GM18520 (cell line): Measurements from ENCODE around the gene RFK.
A peak's percentile ranks its signal among the peaks of the same experiment; 100 is the strongest.
"Not testable (repeated sequence)": the region's sequence is repeated elsewhere in the genome, so short reads cannot be mapped to it uniquely, and the experiment has no call there.

Experiments
- ATAC-seq: cut with Tn5 transposase; IDR thresholded peaks from one replicate; pipeline ENCODE4 v1.9.1; 2021; ENCODE audit not compliant: unreplicated experiment

RFK gene

DNA sequence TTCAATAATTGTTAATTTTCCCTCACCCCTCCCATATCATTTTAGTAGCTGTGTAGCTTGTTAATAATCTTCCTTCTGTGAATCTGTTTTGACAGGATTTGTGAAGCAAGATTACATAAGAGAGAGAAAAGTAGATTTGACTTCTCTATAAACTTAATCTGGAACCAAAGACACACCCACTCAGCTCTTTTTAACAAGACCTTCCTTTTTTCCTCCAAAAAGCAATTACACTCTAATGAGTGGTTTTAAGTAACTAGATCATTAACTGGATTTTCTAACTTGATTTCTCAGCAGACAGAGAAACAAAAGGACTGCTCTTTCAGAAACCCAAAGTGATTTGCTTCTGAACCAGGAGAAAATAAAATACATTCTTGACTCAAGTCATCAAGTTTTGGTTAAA, 21.9 kb downstream of the RFK start:
- no peak for ATAC-seq

GRCh38 chr9:76371901-76372300, 22.3 kb downstream of the RFK start:
- ATAC-seq, result no peak

DNA sequence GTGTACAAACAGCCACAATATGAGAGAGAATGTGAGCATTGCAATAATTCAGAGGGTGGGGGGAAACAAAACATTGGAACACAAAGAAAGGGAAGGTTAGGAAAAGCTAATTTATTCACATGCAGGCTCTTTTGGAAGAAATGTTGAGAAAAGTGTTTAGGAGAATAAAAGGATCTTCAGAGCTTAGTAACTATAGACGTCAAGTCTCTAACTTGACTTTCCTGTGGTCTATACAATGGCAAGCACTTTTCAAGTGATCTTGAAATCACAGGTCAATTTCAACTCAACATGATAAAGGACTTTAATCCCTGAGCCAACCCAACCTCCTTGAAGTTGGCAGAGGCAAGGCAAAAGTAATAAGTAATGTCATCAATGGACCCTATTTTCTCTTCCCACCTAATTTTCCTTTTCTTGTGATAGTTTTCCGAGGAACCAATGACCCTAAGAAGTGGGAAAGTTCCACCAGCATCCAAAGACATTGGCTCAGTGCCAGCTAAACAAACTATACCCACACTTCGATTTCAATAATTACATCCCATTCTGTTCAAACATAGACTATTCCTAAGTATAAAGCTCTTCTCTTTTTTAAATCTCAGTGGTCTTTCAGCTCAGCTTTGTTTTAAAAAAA, 23.7 kb downstream of the RFK start:
- no peak for ATAC-seq

DNA sequence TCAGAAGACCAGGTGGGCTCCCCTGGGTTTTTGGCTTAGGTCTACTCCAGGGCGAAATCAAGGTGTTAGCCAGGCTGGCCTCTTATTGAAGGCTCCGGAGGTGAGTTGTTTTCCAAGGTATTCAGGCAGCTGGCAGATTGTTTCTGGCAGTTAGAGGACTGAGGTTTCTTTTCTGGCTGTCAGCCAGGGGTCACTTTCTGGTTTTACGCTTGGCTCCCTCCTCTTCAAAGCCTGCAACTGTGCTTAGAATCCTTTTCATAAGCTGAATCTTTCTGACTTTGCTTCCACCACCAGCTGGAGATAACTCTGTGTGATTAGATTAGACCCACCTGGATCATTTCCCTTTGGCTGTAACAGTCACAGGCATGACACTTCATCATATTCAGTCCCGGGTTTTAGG, 24.6 kb downstream of the RFK start:
- ATAC-seq, result no peak

DNA sequence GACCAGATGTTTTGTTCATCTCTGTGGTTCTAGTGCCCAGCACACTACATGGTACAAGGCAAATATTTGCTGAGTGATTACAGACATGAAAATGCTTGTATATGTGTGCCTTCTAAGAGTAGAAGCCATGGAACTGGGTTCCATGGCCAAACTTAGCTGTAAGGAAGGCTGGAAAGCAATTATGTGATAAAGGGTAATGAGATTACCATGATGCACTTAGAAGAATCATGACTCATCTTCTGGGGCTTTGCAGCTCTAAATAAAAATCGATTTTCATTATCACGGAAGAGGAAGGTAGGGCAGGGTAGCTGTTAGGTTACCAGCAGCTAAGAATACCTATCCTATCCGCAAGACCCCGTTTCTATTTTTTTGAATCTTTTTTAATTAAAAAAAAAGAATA, 28.0 kb downstream of the RFK start:
- no peak for ATAC-seq

- ATAC-seq, result no peak
These were observed 29.2 kb downstream of the RFK start for GRCh38 chr9:76365028-76365427.

DNA sequence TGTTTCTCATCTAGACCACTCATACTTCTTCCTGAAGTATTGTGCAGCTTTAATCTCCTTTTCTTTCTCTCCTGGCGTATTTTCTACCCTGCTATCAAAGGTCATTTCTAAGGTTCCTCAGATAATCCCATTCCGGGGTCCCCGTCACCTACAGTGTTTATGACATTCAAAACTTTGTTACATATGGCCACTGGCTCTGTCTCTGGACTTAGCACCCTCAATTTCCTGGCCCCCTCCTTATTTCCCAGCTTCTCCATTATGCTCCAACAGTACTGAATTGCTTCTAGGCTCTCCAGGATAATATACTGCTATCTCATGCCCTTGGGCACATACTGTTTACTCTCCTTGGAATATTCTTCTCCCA, 31.2 kb downstream of the RFK start:
- no peak for ATAC-seq

DNA sequence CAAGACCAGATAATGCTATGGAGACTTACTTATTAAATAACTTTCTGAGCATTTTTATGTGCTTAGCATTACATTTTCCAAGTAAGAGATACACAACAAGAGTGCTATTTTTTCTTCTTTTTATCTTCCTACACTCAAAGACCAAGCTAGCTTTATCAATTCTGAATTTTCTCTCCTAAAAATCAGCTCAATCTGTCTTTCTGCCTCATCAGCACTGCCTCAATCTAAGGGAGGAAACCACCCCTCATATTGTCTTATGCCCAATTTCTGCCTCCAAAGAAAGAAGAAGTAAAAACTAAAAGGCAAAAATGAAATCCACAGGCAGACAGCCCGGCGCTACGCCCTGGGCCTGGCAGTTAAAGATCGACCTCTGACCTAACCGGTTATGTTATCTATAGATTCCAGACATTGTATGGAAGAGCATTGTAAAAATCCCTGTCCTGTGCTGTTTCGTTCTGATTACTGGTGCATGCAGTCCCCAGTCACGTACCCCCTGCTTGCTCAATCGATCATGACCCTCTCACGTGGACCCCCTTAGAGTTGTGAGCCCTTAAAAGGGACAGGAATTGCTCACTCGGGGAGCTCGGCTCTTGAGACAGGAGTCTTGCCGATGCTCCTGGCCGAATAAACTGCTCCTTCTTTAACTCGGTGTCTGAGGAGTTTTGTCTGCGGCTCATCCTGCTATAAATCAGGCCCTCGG, 31.7 kb downstream of the RFK start:
- ATAC-seq, result not testable (repeated sequence)

DNA sequence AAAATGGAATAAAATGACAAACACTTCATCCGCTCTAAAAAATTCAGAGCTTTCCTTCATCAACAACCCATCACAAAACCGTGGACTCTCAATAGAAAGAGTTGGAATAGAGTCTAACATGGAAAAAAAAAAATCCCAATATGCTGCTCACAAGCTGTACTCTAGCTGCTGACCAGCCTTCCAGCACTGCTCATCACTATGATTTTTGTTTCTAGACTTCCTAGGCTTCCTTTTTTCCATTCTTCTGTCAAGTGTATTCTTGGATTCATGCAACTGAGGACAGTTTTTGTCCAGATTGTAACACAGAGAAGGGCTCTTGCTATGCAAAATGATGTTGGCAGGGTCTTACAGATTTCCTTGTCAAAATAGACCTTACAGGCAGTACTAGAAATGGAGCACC, 34.5 kb downstream of the RFK start:
- no peak for ATAC-seq

DNA sequence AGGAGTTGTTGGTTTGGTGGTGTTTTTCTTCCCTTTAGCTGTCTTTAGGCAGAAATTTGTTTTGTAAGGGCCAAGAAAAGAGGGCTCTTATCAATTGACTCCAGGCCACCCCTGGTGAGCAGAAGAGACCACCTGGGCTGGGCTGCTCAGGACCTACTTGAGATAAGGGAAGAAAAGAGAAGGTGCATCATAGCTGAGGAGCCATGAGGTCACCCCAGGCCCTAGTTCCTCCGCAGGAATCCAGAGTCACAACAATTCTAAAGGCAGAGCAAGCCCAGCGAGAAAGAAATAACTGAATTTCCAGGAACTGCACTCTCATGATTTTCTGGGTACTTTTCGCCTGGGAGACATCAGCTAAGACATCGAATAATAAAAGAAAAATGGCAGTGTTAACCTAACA, 34.9 kb downstream of the RFK start:
- no peak for ATAC-seq

DNA sequence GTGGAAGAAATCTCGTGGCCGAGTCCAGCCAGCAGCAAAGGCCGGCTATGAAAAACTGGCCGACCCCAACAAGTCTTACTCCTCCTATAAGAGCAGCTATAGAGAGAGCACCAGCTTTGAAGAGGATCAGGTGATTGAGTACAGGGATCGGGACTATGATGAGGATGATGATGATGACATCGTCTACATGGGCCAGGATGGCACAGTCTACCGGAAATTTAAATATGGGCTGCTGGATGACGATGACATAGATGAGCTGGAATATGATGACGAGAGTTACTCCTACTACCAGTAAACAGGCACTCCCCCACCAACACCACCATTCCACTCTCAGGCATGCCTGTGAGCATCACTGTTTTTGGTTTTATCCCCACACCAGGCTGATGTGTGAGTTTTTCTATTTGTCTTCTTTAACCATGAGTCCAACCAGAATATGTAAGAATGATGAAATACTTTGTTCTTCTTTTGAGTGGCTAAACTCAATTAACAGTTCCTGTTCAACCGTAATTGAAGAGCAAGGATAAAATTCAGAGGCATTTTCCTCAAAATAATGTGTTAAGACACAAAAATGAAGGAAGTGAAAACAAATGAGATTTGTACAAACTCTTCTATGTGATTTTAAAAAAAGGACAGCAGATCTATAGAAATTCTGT, 35.5 kb downstream of the RFK start:
- ATAC-seq, result no peak

DNA sequence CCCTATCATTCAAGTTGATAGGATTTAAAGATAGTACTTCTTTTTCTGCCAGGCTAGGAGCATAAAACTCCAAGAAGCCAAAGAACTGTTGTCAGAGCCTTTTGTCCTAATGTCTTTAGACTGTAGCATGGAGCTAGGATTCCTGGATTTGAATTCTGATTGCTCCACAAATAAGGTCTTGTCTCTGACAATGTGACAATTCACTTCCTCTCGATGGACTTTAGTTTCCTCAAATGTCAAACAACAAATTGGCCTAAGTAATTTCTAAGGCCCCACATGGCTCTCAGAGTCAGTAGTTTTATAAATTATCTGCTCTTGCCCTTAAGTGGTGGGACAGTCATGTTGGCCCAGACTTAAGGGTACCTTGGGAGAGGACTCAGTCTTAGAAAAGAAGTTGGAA, 36.7 kb downstream of the RFK start:
- no peak for ATAC-seq

GRCh38 chr9:76355886-76356285, 38.3 kb downstream of the RFK start:
- ATAC-seq, result no peak

DNA sequence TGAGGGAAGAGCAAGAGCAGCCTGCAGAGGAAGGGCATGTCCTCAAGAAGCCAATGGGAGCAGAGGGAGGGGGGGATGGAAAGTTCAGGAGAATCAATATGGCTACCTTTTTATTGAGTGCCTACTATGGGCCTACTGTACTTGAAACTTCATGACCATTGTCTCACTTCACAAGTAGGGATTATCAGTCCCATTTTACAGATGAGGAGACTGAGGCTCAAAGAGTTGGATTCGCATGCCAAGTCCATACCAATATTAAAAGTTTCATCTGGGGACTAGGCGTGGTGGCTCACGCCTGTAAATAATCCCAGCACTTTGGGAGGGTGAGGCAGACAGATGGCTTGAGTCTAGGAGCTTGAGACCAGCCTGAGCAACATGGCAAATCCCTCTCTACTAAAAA, 40.0 kb downstream of the RFK start:
- no peak for ATAC-seq

DNA sequence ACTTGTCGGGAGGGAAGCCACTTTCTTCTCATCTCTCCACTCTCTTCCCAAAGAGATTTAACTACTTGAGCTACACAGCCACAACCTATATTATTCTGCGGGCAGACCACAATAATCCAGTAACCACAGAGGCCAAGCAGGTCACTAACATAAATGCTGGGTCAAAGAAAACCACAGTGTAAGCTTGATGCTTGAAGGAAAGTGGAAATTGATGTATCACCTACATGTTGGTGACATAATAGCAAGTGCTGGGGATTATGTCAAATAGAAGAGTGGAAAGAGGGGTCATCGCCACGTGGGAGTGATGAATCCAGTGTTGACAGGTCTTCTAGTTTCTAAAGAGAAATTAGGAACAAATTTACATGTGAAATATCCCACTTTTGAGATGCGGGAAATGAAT, 40.9 kb downstream of the RFK start:
- no peak for ATAC-seq

GRCh38 chr9:76352026-76352620, 42.1 kb downstream of the RFK start:
- ATAC-seq, result no peak

- peak; percentile 41 for ATAC-seq
These were observed 43.2 kb downstream of the RFK start for GRCh38 chr9:76351006-76351405.

- ATAC-seq, result no peak
These were observed 44.4 kb downstream of the RFK start for GRCh38 chr9:76349865-76350264.

DNA sequence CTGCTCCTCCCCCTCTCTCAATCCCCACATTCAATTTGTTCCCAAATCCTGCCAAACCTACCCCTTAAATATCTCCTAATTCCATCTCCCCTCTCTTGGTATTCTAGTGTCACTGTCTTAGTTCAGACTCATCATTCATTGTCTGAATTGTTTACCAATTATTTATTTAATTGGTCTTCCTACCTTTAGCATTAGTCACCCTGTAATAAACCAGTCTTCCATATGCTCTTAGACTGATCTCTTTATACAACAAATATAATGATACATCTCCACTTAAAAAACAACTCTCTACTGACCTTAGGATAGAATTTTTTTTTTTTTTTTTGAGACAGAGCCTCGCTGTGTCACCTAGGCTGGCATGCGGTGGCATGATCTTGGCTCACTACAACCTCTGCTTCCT, 51.4 kb downstream of the RFK start:
- no peak for ATAC-seq

DNA sequence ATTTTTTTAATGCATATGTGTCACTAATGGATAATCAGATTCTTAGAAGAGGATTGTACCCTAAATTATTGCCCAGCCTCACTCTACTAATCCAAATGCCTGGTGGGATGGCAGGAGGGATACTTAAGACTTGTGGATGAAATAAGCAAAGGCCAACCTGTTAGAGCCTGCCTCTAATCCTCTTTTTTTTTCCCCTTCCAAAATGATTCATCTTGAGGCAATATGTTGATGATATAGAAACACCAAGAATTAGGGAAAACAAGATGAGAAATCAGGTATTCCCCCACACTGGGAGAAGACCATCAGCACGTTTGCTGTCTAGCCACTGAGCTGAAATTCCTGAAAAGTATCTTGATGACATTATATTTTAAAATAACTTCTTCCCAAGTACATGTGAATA, 52.0 kb downstream of the RFK start:
- ATAC-seq, result no peak

DNA sequence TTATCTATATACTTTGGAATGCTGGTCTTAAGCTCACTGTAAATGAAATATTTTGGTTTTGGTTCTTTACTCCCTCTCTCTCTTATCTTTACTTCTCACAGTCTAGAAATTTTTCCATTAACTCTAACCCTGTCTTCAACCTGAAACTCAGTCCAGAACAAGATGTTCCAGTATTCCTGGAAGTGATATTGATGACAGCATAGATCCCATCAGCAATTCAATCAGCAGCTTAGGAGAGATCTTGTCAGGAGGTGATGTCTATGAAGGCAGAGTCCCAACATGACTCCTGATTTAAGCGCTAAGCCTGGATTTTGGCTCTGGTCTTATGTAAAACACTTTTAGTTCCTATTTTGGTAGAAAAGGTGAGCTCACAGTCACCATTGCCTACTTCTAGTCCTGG, 52.6 kb downstream of the RFK start:
- ATAC-seq, result no peak

DNA sequence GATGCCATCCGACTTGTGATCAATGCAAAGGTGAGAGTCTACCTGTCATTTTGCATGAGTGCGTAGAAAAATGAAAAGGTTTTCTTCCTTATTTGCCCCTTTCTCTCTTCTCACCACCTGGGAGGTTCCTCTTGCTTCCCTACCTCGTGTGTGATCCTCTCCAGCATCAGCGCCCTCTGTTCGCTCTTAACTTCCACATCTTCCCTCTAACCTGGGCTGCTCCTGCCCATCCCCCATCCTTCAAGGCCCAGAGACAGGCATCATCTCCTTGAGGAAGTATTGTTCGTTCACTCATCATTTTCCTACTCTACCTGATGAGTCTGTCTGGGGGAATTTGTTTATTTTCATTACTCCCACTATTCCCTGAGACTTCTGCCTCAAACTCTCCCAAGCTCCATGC, 55.8 kb downstream of the RFK start:
- ATAC-seq, result no peak
